NCI-H2029 (cell line): ENCODE results near the gene GADD45GIP1.
"Not testable (repeated sequence)": the region's sequence is repeated elsewhere in the genome, so short reads cannot be mapped to it uniquely, and the experiment has no call there.

Experiments used
- DNase-seq: peaks from one replicate; lab custom pipeline; 2025; lab: John Stamatoyannopoulos, UW

The GADD45GIP1 gene

GRCh38 chr19:12957389-12957952 lies 448 bp upstream of the GADD45GIP1 start:
- not testable (repeated sequence) for DNase-seq

- DNase-seq = no peak
Measured at GRCh38 chr19:12955996-12956395, 1.0 kb downstream of the GADD45GIP1 start.

- not testable (repeated sequence) for DNase-seq
Measured at GRCh38 chr19:12955575-12955974, 1.4 kb downstream of the GADD45GIP1 start.

GRCh38 chr19:12954612-12954962 lies 2.4 kb downstream of the GADD45GIP1 start:
- no peak for DNase-seq

- no peak for DNase-seq
Measured at GRCh38 chr19:12953799-12954611, 3.0 kb downstream of the GADD45GIP1 start.

GRCh38 chr19:12953138-12953798 lies 3.8 kb downstream of the GADD45GIP1 start:
- no peak for DNase-seq

- DNase-seq = no peak
Measured at GRCh38 chr19:12952488-12953137, 4.4 kb downstream of the GADD45GIP1 start.

GRCh38 chr19:12952050-12952449 lies 5.0 kb downstream of the GADD45GIP1 start:
- DNase-seq = not testable (repeated sequence)

- no peak for DNase-seq
Measured at GRCh38 chr19:12949363-12950283, 7.4 kb downstream of the GADD45GIP1 start.

GRCh38 chr19:12948612-12949362 lies 8.2 kb downstream of the GADD45GIP1 start:
- no peak for DNase-seq

- DNase-seq = no peak
Measured at GRCh38 chr19:12947702-12948611, 9.1 kb downstream of the GADD45GIP1 start.

GRCh38 chr19:12946731-12947496 lies 10.1 kb downstream of the GADD45GIP1 start:
- no peak for DNase-seq

GRCh38 chr19:12946092-12946721 lies 10.8 kb downstream of the GADD45GIP1 start:
- peak; percentile 66 for DNase-seq

- peak; percentile 98 for DNase-seq
Measured at GRCh38 chr19:12945479-12946091, 11.4 kb downstream of the GADD45GIP1 start, which contains the start of gene RAD23A. RAD23A (plus strand) TSS chr19:12945862; CDS start chr19:12945949, 87 bp downstream.

- no peak for DNase-seq
Measured at GRCh38 chr19:12944104-12944674, 12.8 kb downstream of the GADD45GIP1 start.

GRCh38 chr19:12943437-12944044 lies 13.5 kb downstream of the GADD45GIP1 start:
- no peak for DNase-seq

- no peak for DNase-seq
Measured at GRCh38 chr19:12940897-12941296, 16.1 kb downstream of the GADD45GIP1 start.
